Stimulated activated CD4-positive, alpha-beta T cell treated with anti-CD3 and anti-CD28 coated beads, Interleukin-1b, Interleukin-23, amount 100 ng/mL, for 4 hours (primary cell): ENCODE results near the gene TBC1D19.
"Not testable (repeated sequence)": the region's sequence is repeated elsewhere in the genome, so short reads cannot be mapped to it uniquely, and the experiment has no call there.

Experiments used
- DNase-seq, 2 donors: peaks; one replicate each; pipeline ENCODE4 v3.0.0-alpha.2; 2020; ENCODE audit warnings: low read depth in 2 of 2

TBC1D19 gene

GRCh38 chr4:26583865-26584652, at the start of gene TBC1D19:
Gene TBC1D19, plus strand, starts transcription at chr4:26584084. Its CDS starts 110 bp downstream, at chr4:26584194.
- DNase-seq, result peak; percentile 78 to 83

GRCh38 chr4:26542991-26543390, 40.9 kb upstream of the TBC1D19 start:
- no peak for DNase-seq

GRCh38 chr4:26544421-26544820, 39.5 kb upstream of the TBC1D19 start:
- DNase-seq, result no peak

DNA sequence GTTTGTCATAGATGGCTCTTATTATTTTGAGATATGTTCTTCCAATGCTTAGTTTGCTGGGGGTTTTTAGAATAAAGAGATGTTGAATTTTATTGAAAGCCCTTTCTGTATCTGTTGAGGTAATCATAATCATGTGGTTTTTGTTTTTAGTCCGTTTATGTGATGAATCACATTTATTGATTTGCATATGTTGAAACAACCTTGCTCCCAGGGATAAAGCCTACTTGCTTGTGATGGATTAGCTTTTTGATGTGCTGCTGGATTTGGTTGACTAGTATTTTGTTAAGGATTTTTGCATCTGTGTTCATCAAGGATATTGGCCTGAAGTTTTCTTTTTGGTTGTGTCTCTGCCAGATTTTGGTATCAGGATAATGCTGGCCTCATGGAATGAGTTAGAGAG, 35.5 kb upstream of the TBC1D19 start:
- DNase-seq, result not testable (repeated sequence)

- no peak for DNase-seq
Observed at GRCh38 chr4:26557164-26557563, 26.7 kb upstream of the TBC1D19 start.

DNA sequence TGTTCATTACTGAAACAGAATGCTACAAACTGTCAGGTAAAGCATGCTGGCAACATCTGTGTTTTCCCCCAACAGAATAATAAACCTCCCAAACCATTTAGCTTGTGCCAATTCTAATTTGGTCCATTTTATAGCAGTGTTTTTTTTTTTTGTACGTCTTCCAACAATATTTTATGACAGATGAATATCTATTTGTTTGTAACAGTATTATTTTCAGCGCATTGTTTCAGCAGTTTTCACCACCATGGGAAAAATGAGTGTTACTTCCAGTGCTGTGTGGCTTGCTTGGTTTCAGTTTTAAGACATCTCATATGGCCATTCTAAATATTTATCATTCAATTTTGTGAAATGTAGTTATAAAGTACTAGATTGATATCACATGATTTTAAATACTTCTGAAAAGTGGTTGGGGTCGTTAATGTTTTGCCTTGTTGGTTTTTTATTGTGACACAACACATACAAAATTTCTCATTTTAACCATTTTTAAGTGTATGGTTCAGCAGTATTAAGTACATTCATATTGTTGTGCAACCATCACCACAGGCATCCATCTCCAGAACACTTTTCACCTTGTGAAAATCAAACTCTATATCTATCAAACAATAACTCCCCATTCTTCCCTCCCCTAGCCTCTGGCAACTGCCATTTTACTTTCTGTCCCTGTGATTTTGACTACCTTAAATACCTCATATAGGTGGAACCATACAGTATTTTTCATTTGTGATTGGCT, 25.6 kb upstream of the TBC1D19 start:
- no peak for DNase-seq

- DNase-seq, result no peak
Observed at GRCh38 chr4:26566133-26566532, 17.8 kb upstream of the TBC1D19 start.

- DNase-seq, result no peak
Observed at GRCh38 chr4:26568446-26568994, 15.4 kb upstream of the TBC1D19 start.

GRCh38 chr4:26570596-26570995, 13.3 kb upstream of the TBC1D19 start:
- DNase-seq, result no peak

- DNase-seq, result no peak
Observed at GRCh38 chr4:26573389-26573794, 10.5 kb upstream of the TBC1D19 start.

GRCh38 chr4:26574563-26574962, 9.3 kb upstream of the TBC1D19 start:
- DNase-seq, result no peak

DNA sequence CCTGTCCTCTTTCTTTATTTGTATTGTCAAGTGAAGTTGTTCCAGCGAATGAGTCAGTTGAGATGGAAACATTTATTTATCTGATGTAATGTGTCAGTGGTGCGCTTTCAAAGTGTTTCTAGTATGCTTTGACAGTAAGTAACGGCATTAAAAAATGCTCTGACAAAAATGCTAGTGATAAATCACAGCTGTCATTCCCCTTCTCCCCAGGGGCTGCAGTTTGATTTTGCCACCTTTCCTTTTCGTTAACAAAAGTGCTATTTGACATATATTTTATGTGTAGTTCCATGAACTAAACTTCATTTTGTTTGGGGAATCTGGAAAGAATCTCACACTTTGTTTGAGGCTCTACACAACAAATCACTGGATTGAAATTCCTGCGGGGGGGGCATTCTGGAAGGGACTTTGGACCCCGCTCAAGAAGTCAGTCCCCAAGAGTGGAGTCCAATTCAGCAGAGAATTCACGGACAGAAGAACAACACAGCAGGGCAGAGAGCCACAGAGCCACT, 7.6 kb upstream of the TBC1D19 start:
- no peak for DNase-seq

- DNase-seq, result no peak
Observed at GRCh38 chr4:26577066-26577465, 6.8 kb upstream of the TBC1D19 start.

DNA sequence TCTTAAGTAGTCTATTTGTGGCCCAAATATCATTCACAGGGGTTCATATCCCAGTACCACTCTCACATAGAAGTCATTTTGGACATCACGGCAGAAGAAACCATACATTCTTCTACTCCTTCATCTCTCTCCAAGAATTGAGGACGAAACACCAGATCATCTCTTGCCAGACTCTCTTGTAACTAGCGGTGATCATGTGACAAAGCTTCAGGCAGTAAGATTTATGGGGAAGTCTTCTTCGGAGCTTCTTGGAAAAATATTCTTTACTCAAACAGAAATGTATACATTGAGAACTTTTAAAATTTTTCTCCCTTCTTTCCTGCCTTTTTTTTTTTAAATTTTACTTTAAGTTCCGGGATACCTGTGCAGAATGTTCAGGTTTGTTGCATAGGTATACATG, 4.7 kb upstream of the TBC1D19 start:
- no peak for DNase-seq

GRCh38 chr4:26581341-26581740, 2.5 kb upstream of the TBC1D19 start:
- DNase-seq, result not testable (repeated sequence)

DNA sequence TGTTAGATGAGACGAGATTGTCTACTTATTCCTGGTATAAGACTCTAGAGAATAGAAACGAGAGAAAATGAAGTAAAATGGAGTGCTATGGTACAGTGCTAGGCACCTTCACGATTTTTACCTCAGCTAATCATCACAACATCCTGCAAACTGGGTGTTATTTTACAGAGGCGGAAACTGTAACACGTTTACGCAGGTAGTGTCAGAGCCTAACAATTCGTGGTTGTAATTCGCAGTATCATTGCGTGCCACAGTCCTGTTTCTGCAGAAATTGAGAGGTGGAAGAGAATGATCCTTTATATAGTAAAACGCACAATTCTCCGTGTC, 383 bp upstream of the TBC1D19 start:
- no peak for DNase-seq

DNA sequence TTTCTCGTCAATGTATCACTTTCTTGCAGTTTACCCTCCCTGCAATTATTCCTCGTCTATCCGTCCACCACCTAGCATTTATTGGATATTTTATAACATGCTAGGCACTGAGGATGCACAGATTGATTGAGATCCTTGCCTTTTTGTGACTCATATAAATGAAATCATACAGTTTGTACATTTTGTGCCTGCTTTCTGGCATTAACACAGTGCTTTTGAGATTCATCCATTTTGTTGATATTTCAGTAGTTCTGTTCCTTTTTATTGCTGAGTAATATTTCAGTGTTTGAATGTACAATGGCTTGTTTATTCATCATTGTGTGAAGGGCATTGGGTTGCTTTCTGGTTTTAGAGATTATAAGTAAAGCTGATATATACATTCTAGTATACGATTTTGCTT, 841 bp downstream of the TBC1D19 start:
- no peak for DNase-seq

DNA sequence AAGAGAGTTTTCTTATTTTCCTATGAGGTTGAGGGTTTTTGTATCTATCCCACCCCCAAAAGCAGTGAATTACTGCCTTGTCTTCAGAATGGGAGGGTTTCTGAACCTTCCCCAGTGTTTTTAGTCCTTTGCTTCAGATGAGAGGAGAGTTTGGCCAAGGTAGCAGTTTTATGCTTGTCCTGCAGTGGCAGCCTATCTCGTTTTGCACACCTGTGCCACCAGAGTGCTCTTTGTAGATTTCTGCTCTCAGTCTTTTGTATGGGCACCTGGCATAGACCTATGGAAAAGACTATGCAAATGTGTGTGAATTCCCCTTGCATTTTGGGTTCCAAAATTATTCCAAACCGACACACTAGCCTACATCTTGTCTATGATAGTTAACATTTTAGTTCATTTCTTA, 5.8 kb downstream of the TBC1D19 start:
- no peak for DNase-seq

GRCh38 chr4:26590639-26591038, 6.8 kb downstream of the TBC1D19 start:
- no peak for DNase-seq

GRCh38 chr4:26593557-26593956, 9.7 kb downstream of the TBC1D19 start:
- not testable (repeated sequence) for DNase-seq

- no peak for DNase-seq
Observed at GRCh38 chr4:26594371-26594770, 10.5 kb downstream of the TBC1D19 start.

GRCh38 chr4:26594778-26595177, 10.9 kb downstream of the TBC1D19 start:
- no peak for DNase-seq

DNA sequence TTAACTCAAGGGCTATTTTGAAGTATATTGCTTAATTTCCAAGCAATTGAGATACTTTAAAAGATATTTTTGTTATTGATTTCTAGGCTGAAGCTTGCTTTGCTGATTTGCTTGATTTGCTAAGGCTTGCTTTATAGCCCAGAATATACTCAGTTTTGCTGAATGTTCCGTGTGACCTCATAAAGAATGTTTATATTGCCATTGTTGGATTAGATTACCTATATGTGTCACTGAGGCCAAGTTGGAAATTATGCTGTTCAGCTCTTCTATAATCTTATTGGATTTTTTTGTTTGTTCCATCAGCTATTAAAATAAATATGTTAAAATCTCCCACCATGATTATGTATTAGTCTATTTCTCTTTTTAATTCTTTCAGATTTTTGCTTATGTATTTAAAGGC, 13.0 kb downstream of the TBC1D19 start:
- no peak for DNase-seq
